HepG2 (cell line): ENCODE results near the gene NXNL2.

Experiments
- DPF2 ChIP-seq: sonication (generic); formaldehyde crosslinking; IDR thresholded peaks from 2 replicates; pipeline ENCODE4 v1.4.0; 2020; ENCODE audit warnings: mild to moderate bottlenecking, low read depth, missing genetic modification reagents, borderline replicate concordance
- GZF1 ChIP-seq: sonication (generic); formaldehyde crosslinking; IDR thresholded peaks from 2 replicates; pipeline ENCODE4 v1.5.1; 2020; ENCODE audit warnings: mild to moderate bottlenecking, missing genetic modification reagents
- NCOA2 ChIP-seq: sonication (generic); formaldehyde crosslinking; IDR thresholded peaks from 2 replicates; pipeline ENCODE4 v1.8.0; 2022; ENCODE audit warnings: inconsistent platforms
- POLR2AphosphoS5 ChIP-seq: IDR thresholded peaks from 2 replicates; pipeline ENCODE4 v1.6.1; 2012; ENCODE audit warnings: low read depth, low read length
- TAF1 ChIP-seq: sonication (generic); formaldehyde crosslinking; IDR thresholded peaks from 2 replicates; pipeline ENCODE4 v1.4.0; 2020; ENCODE audit warnings: missing genetic modification reagents
- TF ChIP-seq, protein P1 (sequence below): sonication (generic); formaldehyde crosslinking; IDR thresholded peaks from 2 replicates; pipeline ENCODE4 v1.5.0; 2020; ENCODE audit warnings: mild to moderate bottlenecking, missing genetic modification reagents, moderate library complexity
- TF ChIP-seq, protein P2 (sequence below): sonication (generic); formaldehyde crosslinking; IDR thresholded peaks from 2 replicates; pipeline ENCODE4 v1.8.1; 2023; ENCODE audit warnings: missing genetic modification reagents, inconsistent platforms, borderline replicate concordance

- TF ChIP-seq, protein P1, sequence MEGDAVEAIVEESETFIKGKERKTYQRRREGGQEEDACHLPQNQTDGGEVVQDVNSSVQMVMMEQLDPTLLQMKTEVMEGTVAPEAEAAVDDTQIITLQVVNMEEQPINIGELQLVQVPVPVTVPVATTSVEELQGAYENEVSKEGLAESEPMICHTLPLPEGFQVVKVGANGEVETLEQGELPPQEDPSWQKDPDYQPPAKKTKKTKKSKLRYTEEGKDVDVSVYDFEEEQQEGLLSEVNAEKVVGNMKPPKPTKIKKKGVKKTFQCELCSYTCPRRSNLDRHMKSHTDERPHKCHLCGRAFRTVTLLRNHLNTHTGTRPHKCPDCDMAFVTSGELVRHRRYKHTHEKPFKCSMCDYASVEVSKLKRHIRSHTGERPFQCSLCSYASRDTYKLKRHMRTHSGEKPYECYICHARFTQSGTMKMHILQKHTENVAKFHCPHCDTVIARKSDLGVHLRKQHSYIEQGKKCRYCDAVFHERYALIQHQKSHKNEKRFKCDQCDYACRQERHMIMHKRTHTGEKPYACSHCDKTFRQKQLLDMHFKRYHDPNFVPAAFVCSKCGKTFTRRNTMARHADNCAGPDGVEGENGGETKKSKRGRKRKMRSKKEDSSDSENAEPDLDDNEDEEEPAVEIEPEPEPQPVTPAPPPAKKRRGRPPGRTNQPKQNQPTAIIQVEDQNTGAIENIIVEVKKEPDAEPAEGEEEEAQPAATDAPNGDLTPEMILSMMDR (CRISPR knock-in tag): no peak
- TF ChIP-seq NCOA2 (CRISPR knock-in tag) (no peak), POLR2AphosphoS5 (no peak), GZF1 (CRISPR knock-in tag) (no peak), TAF1 (CRISPR knock-in tag) (no peak), DPF2 (CRISPR knock-in tag) (no peak)
- TF ChIP-seq, protein P2, sequence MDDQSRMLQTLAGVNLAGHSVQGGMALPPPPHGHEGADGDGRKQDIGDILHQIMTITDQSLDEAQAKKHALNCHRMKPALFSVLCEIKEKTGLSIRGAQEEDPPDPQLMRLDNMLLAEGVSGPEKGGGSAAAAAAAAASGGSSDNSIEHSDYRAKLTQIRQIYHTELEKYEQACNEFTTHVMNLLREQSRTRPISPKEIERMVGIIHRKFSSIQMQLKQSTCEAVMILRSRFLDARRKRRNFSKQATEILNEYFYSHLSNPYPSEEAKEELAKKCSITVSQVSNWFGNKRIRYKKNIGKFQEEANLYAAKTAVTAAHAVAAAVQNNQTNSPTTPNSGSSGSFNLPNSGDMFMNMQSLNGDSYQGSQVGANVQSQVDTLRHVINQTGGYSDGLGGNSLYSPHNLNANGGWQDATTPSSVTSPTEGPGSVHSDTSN: no peak
These were observed 32.4 kb upstream of the NXNL2 start for GRCh38 chr9:88502552-88503034.
